Stimulated activated CD4-positive, alpha-beta T cell treated with anti-CD3 and anti-CD28 coated beads, Interleukin-4, amount 100 ng/mL, for 48 hours (primary cell): ENCODE results near the gene MBOAT1.

Experiments
- DNase-seq, 2 donors: peaks; one replicate each; pipeline ENCODE4 v3.0.0-alpha.2; 2020; ENCODE audit warnings: low read depth in 2 of 2

MBOAT1 gene

DNA sequence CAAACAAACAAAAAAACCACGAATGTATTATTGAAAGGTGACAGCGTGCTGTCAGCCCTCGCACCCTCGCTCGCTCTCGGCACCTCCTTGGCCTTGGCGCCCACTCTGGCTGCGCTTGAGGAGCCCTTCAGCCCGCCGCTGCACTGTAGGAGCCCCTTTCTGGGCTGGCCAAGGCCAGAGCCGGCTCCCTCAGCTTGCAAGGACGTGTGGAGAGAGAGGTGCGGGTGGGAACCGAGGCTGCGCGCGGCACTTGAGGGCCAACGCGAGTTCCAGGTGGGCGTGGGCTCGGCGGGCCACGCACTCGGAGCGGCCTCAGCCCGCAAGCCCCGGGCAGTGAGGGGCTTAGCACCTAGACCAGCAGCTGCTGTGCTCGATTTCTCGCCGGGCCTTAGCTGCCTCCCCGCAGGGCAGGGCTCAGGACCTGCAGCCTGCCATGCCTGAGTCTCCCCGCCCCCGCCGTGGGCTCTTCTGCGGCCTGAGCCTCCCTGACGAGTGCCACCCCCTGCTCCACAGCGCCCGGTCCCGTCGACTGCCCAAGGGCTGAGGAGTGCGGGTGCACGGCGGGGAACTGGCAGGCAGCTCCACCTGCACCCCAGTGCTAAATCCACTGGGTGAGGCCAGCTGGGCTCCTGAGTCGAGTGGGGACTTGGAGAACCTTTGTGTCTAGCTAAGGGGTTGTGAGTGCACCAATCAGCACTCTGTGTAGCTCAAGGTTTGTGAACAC is 20.9 kb upstream of the MBOAT1 start:
- DNase-seq: no peak

GRCh38 chr6:20232188-20232587 is 19.9 kb upstream of the MBOAT1 start:
- no peak for DNase-seq

DNA sequence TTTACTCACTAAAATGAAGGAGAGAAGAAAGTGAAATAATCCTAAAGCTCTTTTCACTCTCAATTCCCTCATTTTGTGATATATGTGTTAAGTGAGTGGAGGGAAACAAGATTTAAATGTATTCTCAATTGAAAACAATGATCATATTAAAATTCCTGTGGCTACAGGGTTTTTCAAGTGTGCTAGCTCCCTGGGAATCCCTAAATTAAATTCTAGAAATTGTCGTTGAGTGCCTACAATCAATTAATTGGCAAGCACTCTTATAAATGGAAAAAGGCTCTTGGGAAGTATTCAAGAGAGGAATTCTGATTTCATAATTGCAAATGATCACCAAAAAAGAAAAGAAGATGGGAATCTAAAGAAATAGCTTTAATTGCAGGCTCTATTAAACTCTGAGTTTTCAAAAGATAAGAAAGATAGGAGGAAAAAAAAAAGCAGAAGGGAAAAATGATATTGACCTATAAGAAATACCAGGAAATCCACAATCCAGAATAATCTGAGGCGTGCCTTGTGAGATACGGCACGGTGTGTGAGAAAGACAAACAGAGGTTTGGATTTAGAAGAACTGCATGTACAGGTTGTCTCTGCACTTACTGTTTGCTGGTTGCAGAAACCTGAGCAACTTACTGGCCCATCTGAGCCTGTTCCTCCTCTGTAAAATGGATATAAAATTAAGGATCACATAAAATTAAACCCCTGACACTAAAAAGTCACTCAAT is 18.3 kb upstream of the MBOAT1 start:
- no peak for DNase-seq

GRCh38 chr6:20229881-20230280 is 17.6 kb upstream of the MBOAT1 start:
- DNase-seq: no peak

DNA sequence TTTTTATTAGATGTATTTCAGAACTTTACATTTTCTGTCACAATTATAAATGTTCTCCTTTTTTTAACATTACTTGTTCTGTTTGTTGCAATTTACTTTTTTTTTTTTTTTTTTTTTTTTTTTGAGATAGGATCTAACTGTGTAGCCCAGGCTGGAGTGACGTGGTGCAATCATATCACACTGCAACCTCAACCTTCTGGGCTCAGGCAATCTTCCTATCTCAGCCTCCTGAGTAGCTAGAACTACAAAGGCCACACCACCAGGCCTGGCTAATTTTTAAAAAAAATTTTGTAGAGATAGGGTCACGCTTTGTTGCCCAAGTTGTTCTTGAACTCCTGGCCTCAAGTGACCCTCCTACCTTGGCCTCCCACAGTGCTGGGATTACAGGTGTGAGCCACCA is 15.1 kb upstream of the MBOAT1 start:
- no peak for DNase-seq

- no peak for DNase-seq
Measured at GRCh38 chr6:20223141-20223540, 10.9 kb upstream of the MBOAT1 start.

DNA sequence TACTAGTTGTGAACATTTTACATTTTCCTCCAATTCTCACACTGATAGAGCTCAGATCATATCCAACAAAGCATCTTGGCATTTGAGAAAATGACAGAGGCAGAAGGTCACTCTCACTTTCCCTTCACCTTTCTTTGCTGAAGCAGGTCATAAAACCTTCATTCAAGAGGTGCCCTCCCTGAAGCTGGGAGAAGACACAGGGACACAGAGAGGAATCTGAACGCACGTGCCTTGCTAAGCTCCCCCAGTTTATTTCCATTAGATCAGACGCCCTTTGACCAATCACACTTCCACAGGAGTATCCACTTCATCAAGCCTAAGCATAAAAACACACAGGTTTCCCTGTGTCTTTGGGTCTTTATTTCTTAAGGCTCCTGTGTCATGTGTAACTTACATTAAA is 9.2 kb upstream of the MBOAT1 start:
- no peak for DNase-seq

- no peak for DNase-seq
Measured at GRCh38 chr6:20220359-20220758, 8.1 kb upstream of the MBOAT1 start.

DNA sequence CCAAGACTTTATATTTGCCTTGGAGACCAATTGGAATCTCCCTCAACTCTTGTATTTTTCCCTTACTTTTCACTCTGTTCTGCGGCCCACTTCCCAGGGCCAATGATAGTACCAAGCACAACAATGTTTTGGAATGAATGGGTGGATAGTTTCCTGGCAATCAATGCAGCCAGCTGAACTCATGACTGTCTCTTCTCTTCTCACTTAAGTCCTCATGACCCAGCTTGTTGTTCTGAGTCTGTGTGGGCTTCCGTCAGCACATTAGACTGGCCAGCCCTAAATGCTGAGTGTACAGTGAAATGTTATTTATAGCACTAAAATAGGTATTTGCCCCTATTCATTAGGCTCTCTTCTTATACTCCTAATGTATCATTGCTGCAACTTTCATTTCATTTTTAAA is 5.6 kb upstream of the MBOAT1 start:
- no peak for DNase-seq

- DNase-seq: no peak
Measured at GRCh38 chr6:20217324-20217855, 5.1 kb upstream of the MBOAT1 start.

DNA sequence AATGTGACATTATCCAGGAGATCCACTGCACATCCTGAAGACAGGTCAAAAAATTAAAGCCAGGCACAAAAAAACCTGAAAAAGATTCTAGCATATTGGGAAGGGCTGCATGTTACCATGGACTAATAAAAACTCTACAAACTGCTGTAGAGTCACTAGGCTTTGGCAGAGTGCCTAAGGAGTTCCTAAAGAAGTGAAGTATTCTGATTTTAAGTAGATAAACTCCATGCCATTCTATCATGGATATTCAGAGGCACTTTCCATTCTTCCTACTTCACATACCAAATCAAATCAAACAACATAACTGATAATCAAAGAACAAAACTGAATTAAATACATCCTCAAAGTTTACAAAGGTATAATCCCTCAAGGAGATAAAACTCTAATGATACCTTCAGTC is 3.0 kb upstream of the MBOAT1 start:
- DNase-seq: no peak

DNA sequence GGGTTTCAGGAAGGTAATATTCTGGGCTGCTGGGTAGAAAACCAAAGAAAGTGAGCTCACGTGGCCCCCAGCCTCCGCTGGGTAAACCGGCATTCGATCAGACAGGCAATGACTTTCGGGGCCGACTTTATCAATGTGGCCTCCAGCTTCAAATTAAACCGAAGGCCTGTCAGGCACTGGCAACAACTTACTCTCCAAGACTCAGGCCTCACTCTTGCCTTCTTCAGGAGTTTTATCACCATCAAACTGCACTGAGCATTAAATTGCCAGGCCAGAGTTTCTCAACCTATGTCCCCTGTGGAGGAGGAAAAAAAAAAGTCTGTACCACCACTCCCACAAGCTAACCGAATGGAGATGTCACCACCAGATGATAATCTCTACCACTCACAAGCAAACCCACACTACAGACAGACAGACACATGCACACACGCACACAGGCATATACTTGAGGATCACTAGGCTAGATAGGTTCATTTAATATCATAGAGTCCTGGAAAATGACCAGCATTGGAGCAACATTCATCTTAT is 1.1 kb upstream of the MBOAT1 start:
- no peak for DNase-seq

- no peak for DNase-seq
Measured at GRCh38 chr6:20211941-20212391, 303 bp downstream of the MBOAT1 start.

GRCh38 chr6:20211037-20211940 is 980 bp downstream of the MBOAT1 start:
- no peak for DNase-seq

GRCh38 chr6:20210158-20210557 is 2.1 kb downstream of the MBOAT1 start:
- no peak for DNase-seq

- DNase-seq: no peak
Measured at GRCh38 chr6:20208687-20209378, 3.4 kb downstream of the MBOAT1 start.

GRCh38 chr6:20207088-20207418 is 5.2 kb downstream of the MBOAT1 start:
- no peak for DNase-seq

- DNase-seq: no peak
Measured at GRCh38 chr6:20205722-20206161, 6.5 kb downstream of the MBOAT1 start.

GRCh38 chr6:20204512-20204894 is 7.8 kb downstream of the MBOAT1 start:
- DNase-seq: no peak

GRCh38 chr6:20203561-20204511 is 8.4 kb downstream of the MBOAT1 start:
- no peak for DNase-seq
